Liver (tissue), 9 donors: ENCODE results near the gene STK11. TPM values are rescaled to one million over a fixed set of nuclear protein-coding genes. Genes with fewer than 3 reads are reported as not detected.
A peak's percentile ranks its signal among the peaks of the same experiment; 100 is the strongest.

Experiments used
- DNase-seq: peaks from one replicate; pipeline ENCODE4 v3.0.0-alpha.2; 2017; ENCODE audit warnings: low spot score
- H3K27ac ChIP-seq, 2 donors: one replicate each; pipeline ENCODE4 v1.7.0; 2013; ENCODE audit warnings: inconsistent platforms in 2 of 2, low read length in 2 of 2, control low read depth in 1 of 2, low read depth in 1 of 2, mild to moderate bottlenecking in 1 of 2
- H3K27me3 ChIP-seq, 4 donors: one replicate each; pipeline versions ENCODE4 v1.6.1 to v1.7.0; 2013; ENCODE audit warnings: low read length in 3 of 4, inconsistent platforms in 1 of 4, mild to moderate bottlenecking in 1 of 4, moderate library complexity in 1 of 4; ENCODE audit not compliant: control insufficient read depth in 4 of 4, insufficient read depth in 4 of 4
- H3K36me3 ChIP-seq, 4 donors: one replicate each; pipeline versions ENCODE4 v1.6.1 to v1.7.0; 2013; ENCODE audit warnings: low read length in 3 of 4, mild to moderate bottlenecking in 3 of 4, low read depth in 1 of 4, moderate library complexity in 1 of 4; ENCODE audit not compliant: control insufficient read depth in 4 of 4, insufficient read depth in 3 of 4
- H3K4me1 ChIP-seq, 4 donors: one replicate each; pipeline versions ENCODE4 v1.6.1 to v1.7.0; 2013; ENCODE audit warnings: low read length in 3 of 4, mild to moderate bottlenecking in 3 of 4, moderate library complexity in 1 of 4; ENCODE audit not compliant: control insufficient read depth in 4 of 4, insufficient read depth in 4 of 4
- H3K4me3 ChIP-seq, 3 donors: one replicate each; pipeline versions ENCODE4 v1.6.1 to v1.7.0; 2013; ENCODE audit warnings: low read length in 3 of 3, control low read depth in 1 of 3, low read depth in 1 of 3, mild to moderate bottlenecking in 1 of 3
- H3K9ac ChIP-seq, 2 donors: one replicate each; pipeline ENCODE4 v1.7.0; 2013; ENCODE audit warnings: low read length in 2 of 2, mild to moderate bottlenecking in 2 of 2, moderate library complexity in 2 of 2, control low read depth in 1 of 2, low read depth in 1 of 2
- H3K9me3 ChIP-seq, 4 donors: one replicate each; pipeline versions ENCODE4 v1.6.1 to v1.7.0; 2013; ENCODE audit warnings: low read length in 3 of 4; ENCODE audit not compliant: control insufficient read depth in 4 of 4
- ATF3 ChIP-seq: IDR thresholded peaks from 2 replicates; pipeline ENCODE4 v1.6.1; 2016; ENCODE audit warnings: antibody characterized with exemption
- CTCF ChIP-seq: fragments of 150-350 bp; IDR thresholded peaks from 2 replicates; pipeline ENCODE4 v1.5.1; 2017; ENCODE audit warnings: improper control_type of control experiment, low read depth, low read length; ENCODE audit not compliant: missing input control
- EGR1 ChIP-seq, 2 donors: IDR thresholded peaks; 2 replicates each; pipeline ENCODE4 v1.6.1; 2016 to 2018; ENCODE audit warnings: antibody characterized with exemption in 2 of 2, low read depth in 2 of 2
- FOXA1 ChIP-seq: IDR thresholded peaks from 2 replicates; pipeline ENCODE4 v1.6.1; 2016; ENCODE audit warnings: antibody characterized with exemption
- FOXA2 ChIP-seq: IDR thresholded peaks from 2 replicates; pipeline ENCODE4 v1.6.1; 2016; ENCODE audit warnings: antibody characterized with exemption
- GABPA ChIP-seq, 2 donors: IDR thresholded peaks in 1 of 2; conservative IDR thresholded peaks in 1 of 2; 2 replicates each; pipeline ENCODE4 v1.6.1; 2016; ENCODE audit warnings: antibody characterized with exemption in 2 of 2, mild to moderate bottlenecking in 1 of 2, moderate library complexity in 1 of 2
- HNF4A ChIP-seq, 2 donors: conservative IDR thresholded peaks; 2 replicates each; pipeline ENCODE4 v1.6.1; 2016; ENCODE audit warnings: antibody characterized with exemption in 2 of 2, mild to moderate bottlenecking in 2 of 2
- HNF4G ChIP-seq: IDR thresholded peaks from 2 replicates; pipeline ENCODE4 v1.6.1; 2016; ENCODE audit warnings: antibody characterized with exemption
- JUND ChIP-seq, 2 donors: IDR thresholded peaks; 2 replicates each; pipeline ENCODE4 v1.6.1; 2016; ENCODE audit warnings: antibody characterized with exemption in 2 of 2
- MAX ChIP-seq: IDR thresholded peaks from 2 replicates; pipeline ENCODE4 v1.6.1; 2016; ENCODE audit warnings: antibody characterized with exemption
- NR2F2 ChIP-seq: IDR thresholded peaks from 2 replicates; pipeline ENCODE4 v1.6.1; 2016; ENCODE audit warnings: antibody characterized with exemption
- RAD21 ChIP-seq, 2 donors: IDR thresholded peaks; 2 replicates each; pipeline ENCODE4 v1.6.1; 2016; ENCODE audit warnings: antibody characterized with exemption in 2 of 2, mild to moderate bottlenecking in 2 of 2
- REST ChIP-seq: IDR thresholded peaks from 2 replicates; pipeline ENCODE4 v1.6.1; 2016; ENCODE audit warnings: antibody characterized with exemption, mild to moderate bottlenecking
- RXRA ChIP-seq, 2 donors: IDR thresholded peaks; 2 replicates each; pipeline ENCODE4 v1.6.1; 2017 to 2018; ENCODE audit warnings: antibody characterized with exemption in 2 of 2, mild to moderate bottlenecking in 1 of 2
- SP1 ChIP-seq: IDR thresholded peaks from 2 replicates; pipeline ENCODE4 v1.6.1; 2018; ENCODE audit warnings: antibody characterized with exemption, mild to moderate bottlenecking
- TAF1 ChIP-seq: conservative IDR thresholded peaks from 2 replicates; pipeline ENCODE4 v1.6.1; 2016; ENCODE audit warnings: antibody characterized with exemption, mild to moderate bottlenecking
- YY1 ChIP-seq: IDR thresholded peaks from 2 replicates; pipeline ENCODE4 v1.6.1; 2016; ENCODE audit warnings: antibody characterized with exemption, mild to moderate bottlenecking
- ZBTB33 ChIP-seq: IDR thresholded peaks from 2 replicates; pipeline ENCODE4 v1.6.1; 2016; ENCODE audit warnings: antibody characterized with exemption
- WGBS: extraction: QIAGEN DNeasy Blood & Tissue Kit; methylation state at CpG from one replicate; pipeline ENCODE4 v1.1.7; 2013; 5-methylcytosine and 5-hydroxymethylcytosine counted together
- polyA plus RNA-seq, 2 donors: library from polyadenylated mRNA; stranded (reverse) in 1 of 2; unstranded in 1 of 2; fragments of 200-250 nt in 1 of 2; fragments of >200 nt in 1 of 2; fragmentation: Nextera tagmentation in 1 of 2; extraction: Ambion mirVana in 1 of 2; gene quantifications; one replicate each; pipeline versions ENCODE4 v1.2.1 to v1.2.3, GENCODE V29; 2013 to 2015
- total RNA-seq, 2 donors: library from RNA; depleted of rRNA; stranded (reverse); fragments of >200 nt; gene quantifications; one replicate each; pipeline ENCODE4 v1.2.3, GENCODE V29; 2014
- donor health status: healthy.
- donor health status: healthy.
- donor health status: healthy.
- donor health status: healthy.
- donor health status: healthy.

Gene STK11
- total and polyA plus RNA-seq, 4 donors, result 3.0 to 126 (median 35.5) TPM

- Histone ChIP-seq H3K27me3 (no peaks in the 10 kb centered on the region), H3K9me3 (no peaks in the 10 kb centered on the region), H3K36me3 (peaks cover 14 to 29% (median 21%) of the 10 kb centered on the region in 4 donors), H3K4me1 (peaks cover 29 to 75% (median 55%) of the 10 kb centered on the region in 4 donors), H3K9ac (peak overlapping the region; percentile 37 to 52), H3K4me3 (peak overlapping the region in 1 of 3 donors; percentile 4), H3K27ac (peak overlapping the region; percentile 82 to 97)
- no peak for DNase-seq
- WGBS, result 11% methylated on average over 17 of the region's 17 CpGs
- TF ChIP-seq GABPA (IDR thresholded peaks at IDR 0.05 in 1 of 2, conservative IDR thresholded peaks at IDR 0.05 in 1 of 2), result peak in 1 of 2 donors; percentile 76
- TF ChIP-seq HNF4A (conservative IDR thresholded peaks at IDR 0.05), result peak; percentile 80 to 84
- TF ChIP-seq ZBTB33, result no peak
- TF ChIP-seq HNF4G, result peak; percentile 68
- no peak for TF ChIP-seq TAF1
- TF ChIP-seq YY1, result no peak
- TF ChIP-seq NR2F2, result peak; percentile 96
- TF ChIP-seq ATF3, result no peak
- TF ChIP-seq EGR1 (IDR thresholded peaks at IDR 0.05; ENCODE audit: low read depth in 2 of 2), result peak in 1 of 2 donors; percentile 2
- no peak for TF ChIP-seq FOXA2
- peak; percentile 60 to 77 for TF ChIP-seq RXRA (IDR thresholded peaks at IDR 0.05)
- TF ChIP-seq JUND (IDR thresholded peaks at IDR 0.05), result peak in 1 of 2 donors; percentile 36
- no peak for TF ChIP-seq FOXA1
- no peak for TF ChIP-seq REST
- TF ChIP-seq SP1, result peak; percentile 53
- TF ChIP-seq RAD21 (IDR thresholded peaks at IDR 0.05), result peak in 1 of 2 donors; percentile 5
- TF ChIP-seq CTCF, result no peak
- peak; percentile 46 for TF ChIP-seq MAX
Measured at GRCh38 chr19:1259206-1259875, 53.8 kb downstream of the STK11 start.
